Measurements from ENCODE around the gene ZFAND3.

- no peak for TF ChIP-seq POLR2A (IDR thresholded peaks at IDR 0.05)
- no peak for TF ChIP-seq CTCF (IDR thresholded peaks at IDR 0.05)
Measured at GRCh38 chr6:37872373-37872745, 52.8 kb downstream of the ZFAND3 start.

Measured in adrenal gland (tissue), 5 donors.